Endometrial microvascular endothelial cells (primary cell): ENCODE measurements around the gene WDR93. TPM values are rescaled to one million over a fixed set of nuclear protein-coding genes. Genes with fewer than 3 reads are reported as not detected.

Experiments used
- in situ Hi-C: cut with HindIII; loops from 2 replicates; pipeline ENCODE4 v1.10.0; 2017; ENCODE audit warnings: low sequenced_read_pairs, low pct_unique_long_range_greater_than_20kb; ENCODE audit errors: inconsistent ontology term
- total RNA-seq: library from RNA; depleted of rRNA; stranded (reverse); fragments of >200 nt; gene quantifications from one replicate; pipeline ENCODE4 v1.2.3, GENCODE V29; 2015; ENCODE audit errors: inconsistent ontology term

Gene WDR93
- total RNA-seq, 1 donor from 2014 or later = 0.19 TPM

DNA sequence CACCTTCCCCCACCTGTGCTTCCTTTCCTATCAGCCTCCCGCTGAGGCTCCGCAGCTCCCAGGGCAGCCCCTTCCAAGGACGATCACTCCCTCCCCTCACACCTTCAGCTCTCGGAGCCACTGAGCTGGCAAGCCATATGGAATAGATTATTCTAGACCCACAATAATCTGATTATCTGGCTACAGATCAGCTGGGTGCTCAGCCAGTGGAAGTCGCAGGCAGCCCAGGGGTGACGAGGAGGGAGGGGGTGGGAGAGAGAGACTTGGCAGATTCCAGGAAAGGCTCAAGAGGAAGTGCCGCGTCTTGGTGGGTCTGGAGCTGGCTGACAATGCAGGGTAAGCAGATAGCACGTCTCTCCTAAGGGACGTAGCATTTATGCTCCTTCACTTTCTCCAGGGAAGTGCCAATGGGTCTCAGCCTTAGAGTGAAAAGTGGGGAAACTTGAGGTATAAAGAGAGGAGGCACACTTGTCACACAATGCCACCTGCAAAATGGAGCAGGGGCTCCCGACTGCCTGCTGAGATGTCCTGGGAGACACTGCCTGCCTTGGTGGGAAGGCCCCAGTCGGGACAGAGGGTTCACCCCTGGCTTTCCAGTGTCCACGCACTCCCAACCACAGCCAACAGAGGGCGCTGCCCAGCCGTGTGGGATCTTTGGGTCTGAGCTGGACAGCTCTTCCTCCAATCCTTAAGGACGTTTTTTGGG, 69.8 kb downstream of the WDR93 start:
- in situ Hi-C loops = no loop called here

GRCh38 chr15:89761009-89761831, 70.6 kb downstream of the WDR93 start:
- in situ Hi-C loops = no loop called here

- in situ Hi-C loops = no loop called here
These were observed 71.3 kb downstream of the WDR93 start for GRCh38 chr15:89761929-89762328.

DNA sequence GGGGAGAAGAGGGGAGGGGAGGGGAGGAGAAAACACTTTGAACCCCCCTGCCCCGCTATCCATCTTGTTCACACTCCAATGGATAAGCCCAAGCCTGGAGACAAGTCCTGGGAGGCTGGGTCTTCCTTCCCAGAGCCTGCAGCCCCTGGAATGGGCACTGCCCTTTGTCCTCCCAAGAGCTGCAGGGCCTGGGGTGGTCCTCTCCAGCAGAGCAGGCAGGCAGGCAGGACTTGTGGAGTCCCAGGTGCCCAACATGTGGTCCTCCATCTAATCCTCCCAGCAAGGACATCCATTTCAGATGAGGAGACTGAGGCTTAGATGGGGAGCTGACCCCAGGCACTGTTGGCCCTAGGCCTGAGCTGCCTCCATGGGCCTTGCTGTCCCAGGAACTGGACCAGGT, 75.1 kb downstream of the WDR93 start:
- in situ Hi-C loops = no loop called here

- in situ Hi-C loops = no loop called here
These were observed 76.0 kb downstream of the WDR93 start for GRCh38 chr15:89766357-89767311.

DNA sequence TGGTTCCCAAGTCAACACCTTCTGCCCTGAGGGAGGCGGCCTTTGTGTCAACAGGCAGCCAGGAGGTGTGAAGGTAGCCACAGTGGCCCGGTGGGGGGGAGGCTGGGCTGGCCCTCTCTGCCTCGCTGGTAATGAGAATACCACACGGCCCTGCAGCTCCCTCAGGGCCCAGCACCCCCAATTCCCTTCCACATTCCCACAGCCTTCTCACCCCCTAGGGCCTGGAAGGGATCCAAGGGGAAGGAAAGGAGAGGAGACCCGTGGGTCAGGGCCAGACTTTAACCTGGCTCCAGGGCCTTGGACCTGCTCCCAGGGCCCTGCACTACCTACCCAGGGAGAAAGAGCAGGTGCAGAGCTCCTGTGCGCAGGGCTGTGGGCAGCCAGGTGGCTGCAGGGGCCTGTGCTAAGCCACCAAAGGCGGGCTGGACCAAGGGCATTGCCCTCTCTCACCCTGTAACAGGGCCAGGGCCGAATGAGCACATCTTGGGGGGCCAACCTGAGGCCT, 76.9 kb downstream of the WDR93 start:
- in situ Hi-C loops = no loop called here

- in situ Hi-C loops = no loop called here
These were observed 77.5 kb downstream of the WDR93 start for GRCh38 chr15:89768071-89768500.

DNA sequence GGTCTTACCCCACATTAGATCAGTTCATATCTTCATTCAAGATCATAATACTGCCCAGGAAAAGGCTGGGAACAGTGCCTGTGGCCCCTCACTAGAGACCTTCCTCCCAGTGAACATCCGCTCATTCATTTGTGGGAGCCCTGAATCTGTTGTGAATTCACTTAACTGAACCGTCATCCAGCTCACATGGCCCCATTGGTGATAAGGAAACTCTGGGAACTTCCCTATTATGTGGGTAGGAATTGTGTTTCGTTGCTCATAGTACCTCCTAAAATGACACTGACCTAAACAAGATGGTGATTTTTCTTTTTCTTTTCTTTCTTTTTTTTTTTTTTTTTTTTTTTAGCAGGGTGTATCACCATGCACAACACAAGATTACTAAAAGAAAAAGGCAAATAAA, 78.8 kb downstream of the WDR93 start:
- in situ Hi-C loops = no loop called here

GRCh38 chr15:89770041-89770440, 79.4 kb downstream of the WDR93 start:
- in situ Hi-C loops = loop anchor here (10.0 kb wide), 1 partner anchor 105 kb away; no protein-coding TSS in a partner anchor

- in situ Hi-C loops = loop anchor here (10.0 kb wide), 1 partner anchor 102 kb away; no protein-coding TSS in a partner anchor
These were observed 82.4 kb downstream of the WDR93 start for GRCh38 chr15:89772932-89773583.

GRCh38 chr15:89774492-89774891, 83.9 kb downstream of the WDR93 start:
- in situ Hi-C loops = loop anchor here (10.0 kb wide), 1 partner anchor 100 kb away; no protein-coding TSS in a partner anchor

GRCh38 chr15:89775815-89776214, 85.2 kb downstream of the WDR93 start:
- in situ Hi-C loops = loop anchor here (10.0 kb wide), 1 partner anchor 99 kb away; no protein-coding TSS in a partner anchor

GRCh38 chr15:89776274-89777072, 85.9 kb downstream of the WDR93 start, which contains the start of gene MESP2:
MESP2 (plus strand) TSS chr15:89776332; CDS start chr15:89776358, 26 bp downstream.
- in situ Hi-C loops = loop anchor here (10.0 kb wide), 1 partner anchor 98 kb away; no protein-coding TSS in a partner anchor

GRCh38 chr15:89777073-89777751, 86.6 kb downstream of the WDR93 start:
- in situ Hi-C loops = loop anchor here (10.0 kb wide), 1 partner anchor 98 kb away; no protein-coding TSS in a partner anchor

GRCh38 chr15:89777782-89778380, 87.3 kb downstream of the WDR93 start:
- in situ Hi-C loops = loop anchor here (10.0 kb wide), 1 partner anchor 97 kb away; no protein-coding TSS in a partner anchor

GRCh38 chr15:89778861-89779260, 88.2 kb downstream of the WDR93 start:
- in situ Hi-C loops = loop anchor here (10.0 kb wide), 1 partner anchor 96 kb away; no protein-coding TSS in a partner anchor
